Measurements from ENCODE around the gene ZNF488.
"Not testable (repeated sequence)": the region's sequence is repeated elsewhere in the genome, so short reads cannot be mapped to it uniquely, and the experiment has no call there.

The ZNF488 gene

GRCh38 chr10:47409866-47410256, 25.8 kb upstream of the ZNF488 start:
- DNase-seq (ENCODE audit: low read depth in 2 of 2), result no peak

- DNase-seq (ENCODE audit: low read depth in 2 of 2), result no peak
These were observed 25.2 kb upstream of the ZNF488 start for GRCh38 chr10:47409171-47409865.

GRCh38 chr10:47408606-47409005, 24.5 kb upstream of the ZNF488 start:
- DNase-seq (ENCODE audit: low read depth in 2 of 2), result no peak

DNA sequence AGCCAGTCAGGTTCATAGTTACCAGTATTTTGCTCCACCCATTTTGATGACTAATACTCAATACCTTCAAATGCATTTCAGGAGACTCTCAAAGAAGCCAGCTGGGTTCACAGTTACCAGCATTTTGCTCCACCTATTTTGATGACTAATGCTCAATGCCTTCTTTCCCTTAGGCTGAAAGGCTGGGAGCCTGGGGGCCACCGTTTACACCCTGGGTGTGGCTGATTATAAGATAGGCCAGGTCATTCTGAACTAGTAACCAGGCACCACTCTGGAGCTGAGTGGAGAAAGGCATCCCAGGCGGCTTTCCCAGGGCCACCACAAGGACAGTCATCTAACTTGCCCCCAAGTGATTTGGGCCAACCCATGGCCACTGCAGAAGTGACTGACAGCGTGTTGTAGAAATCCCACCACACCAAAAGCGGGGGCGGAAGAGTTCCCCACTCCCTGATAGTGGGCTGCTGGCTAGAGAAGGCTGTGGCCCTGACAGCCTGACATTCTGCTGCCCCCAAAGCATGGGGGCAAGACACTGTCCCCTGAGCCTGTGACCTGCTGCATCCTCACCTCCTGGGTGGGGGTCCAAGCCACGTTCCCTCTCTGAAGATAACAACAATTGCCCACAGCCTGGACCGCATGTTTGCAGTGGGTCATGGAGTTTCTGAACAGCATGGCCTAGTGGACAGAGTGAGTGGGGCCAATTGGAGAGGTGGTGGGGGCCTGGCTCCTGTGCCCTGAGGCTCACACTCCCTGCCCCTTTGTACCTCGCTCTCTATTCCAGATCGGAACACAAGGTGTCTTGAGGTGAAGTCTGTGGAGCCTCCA, 23.0 kb upstream of the ZNF488 start:
- DNase-seq (ENCODE audit: low read depth in 2 of 2), result no peak

DNA sequence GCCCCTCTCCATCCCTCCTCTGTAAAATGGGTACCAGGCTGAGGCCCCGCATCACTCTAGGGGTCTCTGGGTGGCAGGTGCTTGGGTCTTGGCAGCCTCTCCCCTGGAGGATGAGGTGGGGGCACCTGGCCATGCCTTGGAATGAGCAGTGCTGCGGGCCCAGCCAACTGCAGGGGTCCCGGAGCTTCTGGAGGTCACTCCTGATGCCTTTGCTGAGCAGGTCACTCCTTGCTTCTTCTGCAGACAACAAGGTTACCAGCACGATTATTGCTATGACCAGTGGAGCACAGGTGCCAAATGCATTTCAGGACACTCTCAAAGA, 22.4 kb upstream of the ZNF488 start:
- DNase-seq (ENCODE audit: low read depth in 2 of 2), result no peak

DNA sequence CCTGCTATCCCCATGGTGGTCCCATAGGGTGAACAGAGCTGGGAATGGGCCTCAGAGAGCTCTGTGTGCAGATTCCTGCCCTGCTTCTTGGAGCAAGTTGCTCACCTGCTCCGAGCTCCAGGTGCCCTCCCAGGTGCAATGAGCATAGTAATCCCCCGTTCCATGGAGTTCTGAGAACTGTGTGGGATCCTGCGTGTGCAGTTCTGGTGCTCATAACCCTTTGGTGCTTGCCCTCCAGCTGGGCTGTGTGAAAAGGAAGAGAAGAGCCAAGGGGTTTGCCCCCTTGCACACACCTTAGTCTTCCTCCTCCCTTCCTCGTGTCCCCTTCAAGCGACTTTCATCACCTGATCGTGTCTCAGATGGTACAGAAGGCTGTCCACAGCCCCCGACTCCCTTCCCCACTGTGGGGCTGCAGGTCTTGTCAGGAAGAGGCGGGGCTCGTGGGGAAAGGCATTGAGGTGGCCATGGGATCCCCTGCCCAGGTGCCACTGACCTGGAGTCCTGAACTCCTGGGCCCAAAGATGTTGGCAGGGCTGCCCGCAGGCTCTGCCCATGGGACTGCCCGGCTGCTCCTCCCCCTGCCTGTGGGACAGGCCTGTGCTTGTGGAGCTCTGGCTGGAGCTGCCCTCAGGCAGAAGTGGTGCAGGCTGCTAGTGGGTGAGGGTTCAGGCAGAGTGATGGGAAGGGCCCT, 21.9 kb upstream of the ZNF488 start:
- DNase-seq (ENCODE audit: low read depth in 2 of 2), result no peak

DNA sequence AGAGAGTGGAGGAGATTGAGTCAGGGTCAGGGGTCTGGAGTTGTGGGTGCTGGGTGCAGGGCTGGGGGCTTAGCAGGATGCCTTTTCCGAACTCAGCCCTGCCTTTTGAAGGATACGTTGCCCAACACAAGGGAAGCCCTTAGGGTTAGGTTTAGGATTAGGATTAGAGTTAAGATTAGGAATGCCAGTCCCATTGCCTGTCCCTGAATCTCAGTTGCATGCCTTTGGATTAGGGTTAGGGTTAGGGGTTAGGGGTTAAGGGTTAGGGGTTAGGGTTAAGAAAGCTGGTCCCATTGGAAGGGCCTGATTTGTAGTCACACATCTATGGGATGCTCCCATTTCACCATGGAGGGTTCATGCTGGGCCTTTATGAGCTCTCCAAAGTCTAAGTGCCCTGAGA, 20.8 kb upstream of the ZNF488 start:
- DNase-seq (ENCODE audit: low read depth in 2 of 2), result no peak

GRCh38 chr10:47404446-47404845, 20.4 kb upstream of the ZNF488 start:
- DNase-seq (ENCODE audit: low read depth in 2 of 2), result no peak

GRCh38 chr10:47403446-47404318, 19.6 kb upstream of the ZNF488 start:
- no peak for DNase-seq (ENCODE audit: low read depth in 2 of 2)

- DNase-seq (ENCODE audit: low read depth in 2 of 2), result no peak
These were observed 18.7 kb upstream of the ZNF488 start for GRCh38 chr10:47402641-47403301.

GRCh38 chr10:47401874-47402640, 18.0 kb upstream of the ZNF488 start:
- DNase-seq (ENCODE audit: low read depth in 2 of 2), result no peak

- no peak for DNase-seq (ENCODE audit: low read depth in 2 of 2)
These were observed 17.1 kb upstream of the ZNF488 start for GRCh38 chr10:47401210-47401609.

DNA sequence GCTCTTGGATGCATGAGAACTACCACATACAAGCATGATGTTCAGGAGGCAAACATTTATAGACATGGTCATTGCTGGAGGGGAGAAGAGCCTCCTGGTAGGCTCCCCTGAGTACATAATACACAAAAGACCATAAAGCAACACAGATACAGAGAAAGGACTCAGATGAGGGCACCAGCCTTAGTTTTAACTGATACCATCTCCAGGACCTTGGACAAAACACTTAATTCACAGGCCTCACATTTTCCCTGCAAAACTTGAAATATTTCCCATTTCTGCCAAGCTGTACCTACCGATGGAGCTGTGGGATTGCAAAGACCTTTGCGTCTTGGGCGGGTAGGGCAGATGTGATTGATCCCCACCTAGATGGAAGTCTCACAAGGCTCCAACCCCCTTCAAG, 16.7 kb upstream of the ZNF488 start:
- no peak for DNase-seq (ENCODE audit: low read depth in 2 of 2)

DNA sequence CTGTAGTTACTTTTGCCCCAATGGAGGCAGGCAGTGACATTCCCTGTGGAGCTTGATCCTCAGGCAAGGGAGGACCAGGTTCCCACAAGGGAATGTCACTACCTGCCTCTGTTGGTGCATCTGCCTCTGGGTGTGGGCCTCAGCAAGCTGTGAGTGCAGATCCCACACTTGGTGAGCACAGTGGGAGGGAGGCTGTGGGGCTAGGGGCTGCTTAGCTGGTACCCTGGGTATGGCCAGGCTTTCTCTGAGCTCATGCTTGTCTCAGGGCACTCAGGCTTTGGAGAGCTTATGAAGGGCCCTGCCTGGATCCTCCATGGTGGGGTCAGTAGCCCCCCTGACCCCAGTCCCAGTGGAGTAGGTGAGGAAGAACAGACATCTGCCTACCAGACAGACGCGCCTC, 16.2 kb upstream of the ZNF488 start:
- no peak for DNase-seq (ENCODE audit: low read depth in 2 of 2)

DNA sequence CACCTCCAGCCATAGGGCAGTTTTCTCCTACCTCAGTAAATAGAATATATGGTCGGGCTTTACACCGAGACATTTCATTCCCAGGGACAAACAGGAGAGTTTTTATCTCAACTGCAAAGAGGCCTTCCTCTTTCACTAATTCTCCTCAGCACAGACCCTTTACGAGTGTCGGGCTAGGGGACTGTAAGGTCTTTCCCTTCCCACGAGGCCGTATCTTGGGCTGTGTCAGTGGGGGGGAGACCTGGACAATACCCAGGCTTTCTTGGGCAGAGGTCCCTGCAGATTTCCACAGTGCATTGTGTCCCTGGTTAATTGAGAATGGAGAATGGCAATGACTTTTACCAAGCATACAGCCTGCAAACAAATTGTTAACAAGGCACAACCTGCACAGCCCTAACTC, 13.2 kb upstream of the ZNF488 start:
- DNase-seq (ENCODE audit: low read depth in 2 of 2), result no peak

GRCh38 chr10:47396311-47396717, 12.2 kb upstream of the ZNF488 start:
- DNase-seq (ENCODE audit: low read depth in 2 of 2), result no peak

DNA sequence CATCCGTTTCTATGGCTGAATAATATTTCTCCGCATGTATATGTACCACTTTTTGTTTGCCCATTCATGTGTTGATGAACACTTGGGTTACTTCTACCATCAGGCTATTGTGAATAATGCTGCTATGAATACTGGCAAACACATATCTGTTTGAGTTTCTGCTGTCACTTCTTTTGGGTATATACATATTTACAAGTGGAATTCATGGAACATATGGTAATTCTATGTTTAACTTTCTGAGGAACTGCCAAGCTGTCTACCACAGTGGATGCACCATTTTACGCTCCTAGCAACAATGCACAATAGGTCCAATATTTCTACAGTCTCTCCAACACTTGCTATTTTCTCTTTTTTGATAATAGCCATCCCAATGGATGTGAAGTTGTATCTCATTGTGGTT, 5.5 kb upstream of the ZNF488 start:
- DNase-seq (ENCODE audit: low read depth in 2 of 2), result no peak

- DNase-seq (ENCODE audit: low read depth in 2 of 2), result no peak
These were observed 4.8 kb upstream of the ZNF488 start for GRCh38 chr10:47388879-47389278.

- not testable (repeated sequence) for DNase-seq (ENCODE audit: low read depth in 2 of 2)
These were observed 2.0 kb upstream of the ZNF488 start for GRCh38 chr10:47386104-47386503.

- no peak for DNase-seq (ENCODE audit: low read depth in 2 of 2)
These were observed 589 bp downstream of the ZNF488 start for GRCh38 chr10:47383261-47384147.
